ENCODE data around the gene TMEM53.

TMEM53 gene

GRCh38 chr1:44646261-44647110 is 27.8 kb downstream of the TMEM53 start:
- DNase-seq: no peak

GRCh38 chr1:44645476-44646244 is 28.6 kb downstream of the TMEM53 start:
- no peak for DNase-seq

- no peak for DNase-seq
Measured at GRCh38 chr1:44644806-44645205, 29.5 kb downstream of the TMEM53 start.

- DNase-seq: peak; percentile 22 to 68
Measured at GRCh38 chr1:44643721-44644334, 30.5 kb downstream of the TMEM53 start.

GRCh38 chr1:44642925-44643324 is 31.4 kb downstream of the TMEM53 start:
- DNase-seq: no peak

GRCh38 chr1:44642255-44642654 is 32.0 kb downstream of the TMEM53 start:
- DNase-seq: peak in 1 of 2 experiments; percentile 9

GRCh38 chr1:44641126-44642102 is 32.9 kb downstream of the TMEM53 start:
- no peak for DNase-seq

GRCh38 chr1:44640200-44640853 is 34.0 kb downstream of the TMEM53 start:
- DNase-seq: peak; percentile 96 to 97

- peak; percentile 66 to 85 for DNase-seq
Measured at GRCh38 chr1:44637702-44638411, 36.4 kb downstream of the TMEM53 start.

GRCh38 chr1:44636688-44637598 is 37.3 kb downstream of the TMEM53 start:
- DNase-seq: peak; percentile 85 to 96

- DNase-seq: no peak
Measured at GRCh38 chr1:44636083-44636687, 38.1 kb downstream of the TMEM53 start.

GRCh38 chr1:44635439-44635838 is 38.8 kb downstream of the TMEM53 start:
- DNase-seq: no peak

- peak in 1 of 2 experiments; percentile 15 for DNase-seq
Measured at GRCh38 chr1:44634606-44635189, 39.6 kb downstream of the TMEM53 start.

- DNase-seq: no peak
Measured at GRCh38 chr1:44632598-44632997, 41.7 kb downstream of the TMEM53 start.

- peak; percentile 66 to 77 for DNase-seq
Measured at GRCh38 chr1:44631647-44632539, 42.4 kb downstream of the TMEM53 start.

GRCh38 chr1:44631333-44631646 is 43.0 kb downstream of the TMEM53 start:
- DNase-seq: no peak

- no peak for DNase-seq
Measured at GRCh38 chr1:44630116-44630515, 44.2 kb downstream of the TMEM53 start.
